ENCODE data around the gene TRAPPC6A.

TRAPPC6A gene, protein sequence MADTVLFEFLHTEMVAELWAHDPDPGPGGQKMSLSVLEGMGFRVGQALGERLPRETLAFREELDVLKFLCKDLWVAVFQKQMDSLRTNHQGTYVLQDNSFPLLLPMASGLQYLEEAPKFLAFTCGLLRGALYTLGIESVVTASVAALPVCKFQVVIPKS

DNA sequence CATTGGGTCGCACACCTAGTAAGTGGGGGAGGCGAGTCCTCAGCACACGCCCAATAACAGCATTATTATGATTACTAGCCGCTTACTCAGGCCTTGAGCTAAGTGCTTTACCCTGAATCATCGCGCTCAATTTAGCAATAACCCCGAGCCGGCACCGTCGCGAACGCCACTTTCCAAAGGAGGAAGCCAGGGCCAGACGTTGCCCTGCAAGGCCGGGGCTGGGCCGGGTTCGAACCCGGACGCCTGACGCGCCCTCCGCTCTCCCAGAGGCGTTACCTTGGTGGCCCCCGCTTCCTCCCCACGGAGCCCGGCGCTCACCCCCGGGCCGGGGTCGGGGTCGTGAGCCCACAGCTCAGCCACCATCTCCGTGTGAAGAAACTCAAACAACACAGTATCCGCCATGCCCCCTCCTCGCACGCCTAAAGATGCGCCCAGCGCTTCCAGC lies at the start of gene TRAPPC6A:
TRAPPC6A (minus strand) TSS at position 421 of the 445 bp plus-strand sequence; CDS start at position 402, 19 bp downstream.
- FAIRE-seq: no peak

DNA sequence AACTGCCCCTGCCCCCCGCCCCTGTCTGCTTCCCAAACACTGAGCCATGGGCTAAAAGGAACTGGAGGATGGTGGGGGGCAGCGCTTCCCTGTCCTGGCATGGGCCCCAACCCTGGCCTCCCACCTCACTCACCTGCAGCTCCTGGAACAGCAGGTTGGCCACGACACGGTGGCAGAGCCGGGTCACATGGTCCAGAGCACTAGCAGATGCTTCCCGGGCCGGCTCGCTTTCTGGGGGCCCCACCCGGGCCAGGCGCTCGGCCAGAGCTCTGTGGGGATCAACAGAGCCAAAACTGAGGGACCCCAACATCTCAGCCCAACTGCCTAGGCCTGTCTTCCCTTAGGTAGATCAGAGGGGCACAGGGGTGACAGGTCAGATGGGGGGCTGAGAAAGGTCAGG lies 46.6 kb upstream of the TRAPPC6A start:
- no peak for FAIRE-seq

DNA sequence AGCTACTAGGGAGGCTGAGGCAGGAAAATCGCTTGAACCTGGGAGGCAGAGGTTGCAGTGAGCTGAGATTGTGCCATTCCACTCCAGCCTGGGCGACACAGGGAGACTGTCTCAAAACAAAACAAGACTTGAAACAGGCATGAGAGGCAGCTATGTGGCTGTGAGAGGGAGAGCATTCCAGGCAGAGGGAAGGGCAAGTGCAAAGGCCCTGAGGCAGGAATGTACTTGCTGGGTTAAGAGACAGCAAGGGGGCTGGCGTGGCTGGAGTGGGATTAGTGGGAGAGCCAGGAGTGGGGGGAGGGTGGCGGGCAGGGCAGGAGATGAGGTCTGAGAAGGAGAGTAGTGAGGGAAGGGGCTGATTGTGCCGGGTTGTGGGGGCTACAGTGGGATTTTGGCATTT lies 45.8 kb upstream of the TRAPPC6A start:
- no peak for FAIRE-seq

DNA sequence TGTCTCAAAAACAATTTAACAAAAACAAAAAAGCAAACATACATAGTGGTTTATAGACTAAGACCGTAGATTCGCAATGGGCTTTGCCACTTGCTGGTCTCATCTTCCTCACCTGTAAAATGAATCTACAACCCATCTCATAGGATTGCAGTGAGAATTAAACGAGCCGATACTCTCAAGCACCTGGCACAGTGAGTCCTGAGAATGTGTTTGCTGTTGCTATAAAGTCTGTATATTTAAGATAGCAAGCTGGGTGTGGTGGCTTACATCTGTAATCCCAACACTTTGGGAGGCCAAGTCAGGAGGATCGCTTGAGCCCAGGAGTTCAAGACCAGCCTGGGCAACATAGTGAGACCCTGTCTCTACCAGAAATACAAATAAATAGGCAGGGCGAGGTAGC lies 44.7 kb upstream of the TRAPPC6A start:
- no peak for FAIRE-seq

DNA sequence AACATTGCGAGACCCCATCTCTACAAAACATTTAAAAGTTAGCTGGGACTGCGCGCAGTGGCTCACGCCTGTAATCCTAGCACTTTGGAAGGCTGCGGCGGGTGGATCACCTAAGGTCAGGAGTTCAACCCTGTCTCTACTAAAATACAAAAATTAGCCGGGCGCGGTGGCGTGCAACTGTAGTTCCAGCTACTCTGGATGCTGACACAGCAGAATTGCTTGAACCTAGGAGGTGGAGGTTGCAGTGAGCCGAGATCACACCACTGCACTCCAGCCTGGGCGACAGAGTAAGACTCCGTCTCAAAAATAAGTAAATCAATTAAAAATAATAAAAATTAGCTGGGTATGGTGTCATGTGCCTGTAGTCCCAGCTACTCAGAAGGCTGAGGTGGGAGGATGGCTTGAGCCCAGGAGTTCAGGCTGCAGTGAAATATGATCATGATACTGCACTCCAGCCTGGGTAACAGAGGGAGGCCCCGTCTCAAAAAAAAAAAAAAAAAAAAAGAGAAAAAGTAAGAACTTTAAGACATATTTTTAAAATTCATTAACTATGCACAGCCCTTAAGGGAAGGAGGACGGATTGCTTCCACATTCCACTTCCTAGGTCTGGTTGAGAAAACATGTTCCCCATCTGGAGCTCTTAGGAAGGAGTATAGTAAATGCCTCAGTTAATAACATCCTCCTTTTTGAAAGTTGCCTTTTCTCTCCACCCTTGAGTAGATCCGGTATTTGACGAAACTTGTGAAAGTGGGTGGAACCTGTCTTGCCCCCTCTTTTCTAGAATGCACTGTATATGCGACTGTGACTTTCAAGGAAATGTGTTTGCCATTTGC lies 41.1 kb upstream of the TRAPPC6A start:
- FAIRE-seq: no peak

DNA sequence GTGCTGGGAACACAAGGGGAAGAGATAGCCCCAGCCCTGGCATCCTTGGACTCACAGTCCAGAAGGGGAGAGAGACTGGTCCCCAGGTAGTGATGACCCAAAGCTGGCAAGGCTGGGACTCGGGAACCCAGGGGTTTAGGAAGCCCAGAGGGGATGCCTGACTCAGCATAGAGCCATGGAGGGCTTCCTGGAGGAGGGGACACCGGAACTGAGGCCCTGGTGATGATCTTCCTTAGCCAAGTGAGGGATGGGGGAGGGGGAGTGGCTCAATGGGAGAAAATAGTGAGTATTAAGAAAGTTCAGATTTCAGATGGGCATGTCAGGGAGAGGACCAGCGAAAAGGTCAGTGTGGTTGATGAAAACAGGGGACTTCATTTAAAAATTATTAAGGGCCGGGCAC lies 40.4 kb upstream of the TRAPPC6A start:
- FAIRE-seq: no peak

DNA sequence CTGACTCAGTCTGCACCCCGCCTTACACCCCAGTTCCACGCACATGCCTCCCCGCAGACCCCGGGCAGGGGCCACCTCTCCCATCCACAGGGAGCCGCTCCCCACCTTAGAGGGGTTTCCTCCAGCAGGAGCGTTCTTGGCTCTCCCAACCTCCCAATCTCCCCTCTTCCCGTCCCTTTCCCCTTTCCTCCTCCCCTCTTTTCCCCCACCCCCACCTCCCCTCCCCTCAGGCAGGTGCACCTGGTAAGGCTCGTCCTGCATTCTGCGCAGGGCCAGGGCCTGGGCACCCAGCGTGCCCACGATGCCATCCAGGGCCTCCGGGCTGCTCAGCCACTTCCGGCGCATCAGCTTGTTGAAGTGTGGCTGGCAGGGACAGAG lies 39.9 kb upstream of the TRAPPC6A start:
- FAIRE-seq: no peak

DNA sequence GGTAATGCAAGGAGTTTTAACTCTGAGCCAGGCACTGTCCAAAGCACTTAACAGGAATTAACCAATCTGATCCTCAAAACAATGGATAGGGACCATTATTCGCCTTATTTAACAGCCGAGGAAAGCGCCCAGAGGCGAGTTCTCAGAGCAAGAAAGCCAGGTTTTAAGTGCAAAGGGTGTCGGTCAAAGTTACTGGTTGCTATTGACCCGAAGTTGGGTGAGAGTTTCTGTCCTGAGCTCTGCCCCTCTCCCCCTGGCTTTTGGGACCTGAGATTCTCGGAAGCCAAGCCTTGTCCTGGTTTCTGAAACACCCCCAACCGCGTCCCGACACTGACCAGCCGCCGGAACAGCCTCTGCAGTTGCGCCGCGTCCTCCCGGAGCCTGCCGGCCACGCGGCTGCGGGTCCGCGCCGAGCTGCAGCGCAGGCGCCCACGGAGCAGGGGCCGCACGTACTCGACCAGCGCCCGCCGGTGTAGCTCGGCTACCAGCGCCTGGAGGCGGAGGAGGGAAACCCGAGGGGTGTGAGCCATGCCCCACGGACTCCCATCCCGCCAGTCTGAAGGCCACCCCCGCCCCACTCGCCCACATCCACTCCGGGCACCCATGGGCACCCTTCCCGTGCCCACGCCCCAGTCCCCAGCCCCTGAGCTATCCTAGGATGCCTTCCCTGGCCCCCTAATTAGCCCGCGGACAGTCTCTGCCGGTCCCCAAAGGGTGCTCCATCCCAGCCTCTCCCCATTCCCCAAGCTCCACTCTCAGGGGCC lies 39.3 kb upstream of the TRAPPC6A start:
- FAIRE-seq: no peak

DNA sequence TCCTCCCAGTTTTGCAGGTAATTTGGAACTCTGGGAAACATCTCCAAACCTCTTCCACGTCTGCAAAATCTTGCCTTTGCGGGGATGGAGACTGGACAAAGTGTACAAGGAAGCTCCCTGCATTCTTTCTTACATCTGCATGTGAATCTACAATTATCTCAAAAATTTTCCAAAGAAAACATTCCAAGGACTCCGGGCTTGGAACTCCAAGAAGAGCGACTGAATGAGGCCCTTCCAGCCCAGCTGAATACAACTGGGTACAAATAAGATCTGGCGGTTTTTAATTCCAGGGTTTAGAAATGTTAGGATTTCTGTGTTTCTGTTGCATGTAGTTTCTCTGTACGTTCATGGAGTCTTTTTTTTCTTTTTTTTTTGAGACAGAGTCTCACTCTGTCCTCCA lies 38.6 kb upstream of the TRAPPC6A start:
- no peak for FAIRE-seq

DNA sequence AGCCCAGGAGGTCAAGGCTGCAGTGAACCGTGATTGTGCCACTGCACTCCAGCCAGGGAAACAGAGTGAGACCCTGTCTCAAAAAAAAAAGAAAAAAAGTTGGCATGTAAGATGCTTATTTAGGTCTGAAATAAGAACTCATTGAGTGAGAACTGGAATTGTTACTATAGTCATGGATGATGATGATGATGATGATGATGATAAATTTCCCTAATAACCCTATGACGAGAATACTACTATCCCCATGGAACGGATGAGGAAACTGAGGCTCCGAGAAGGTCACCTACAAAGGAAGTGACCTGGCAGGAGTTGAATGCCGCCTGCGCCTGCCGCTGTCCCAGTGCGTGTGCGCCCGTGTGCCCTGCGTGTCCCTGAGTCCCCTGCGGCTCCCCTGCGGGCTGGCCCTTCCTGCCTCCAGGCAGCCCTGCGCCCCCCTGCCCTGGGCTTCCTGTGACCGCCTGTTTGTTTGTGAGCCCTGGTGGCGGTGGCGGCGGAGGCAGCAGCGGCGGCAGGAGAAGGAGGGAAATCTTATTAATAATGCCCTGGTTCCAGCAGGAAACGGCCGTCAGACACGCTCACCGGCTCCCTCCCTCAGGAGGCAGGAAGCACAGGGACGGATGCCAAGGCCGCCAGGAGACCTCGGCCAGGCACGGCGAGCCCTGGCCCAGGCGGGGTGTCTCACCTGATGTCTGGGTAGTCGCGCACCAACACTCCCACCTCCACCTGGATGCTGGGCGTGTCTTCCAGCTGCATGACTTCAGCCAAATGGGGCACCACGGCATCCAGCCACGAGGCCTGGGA lies 37.6 kb upstream of the TRAPPC6A start:
- no peak for FAIRE-seq

DNA sequence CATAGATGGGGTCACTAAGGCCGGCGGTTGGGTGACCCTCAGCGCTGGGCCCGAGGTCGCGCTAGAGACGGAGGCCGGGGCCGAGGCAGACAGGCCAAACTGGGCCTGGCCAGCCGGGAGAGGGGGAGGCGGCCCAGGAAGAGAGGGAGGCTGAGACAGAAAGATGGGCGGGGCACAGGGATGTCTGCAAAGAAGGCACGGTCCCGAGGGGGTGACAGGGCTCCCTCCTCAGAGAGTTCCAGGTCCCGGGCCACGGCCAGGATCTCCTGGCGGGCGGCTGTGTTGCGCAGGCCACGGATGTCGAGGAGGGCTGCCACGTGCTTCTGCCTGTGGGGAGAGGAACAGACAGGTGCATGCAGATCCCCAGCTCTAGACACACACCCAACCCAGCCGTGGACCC lies 35.0 kb upstream of the TRAPPC6A start:
- no peak for FAIRE-seq

DNA sequence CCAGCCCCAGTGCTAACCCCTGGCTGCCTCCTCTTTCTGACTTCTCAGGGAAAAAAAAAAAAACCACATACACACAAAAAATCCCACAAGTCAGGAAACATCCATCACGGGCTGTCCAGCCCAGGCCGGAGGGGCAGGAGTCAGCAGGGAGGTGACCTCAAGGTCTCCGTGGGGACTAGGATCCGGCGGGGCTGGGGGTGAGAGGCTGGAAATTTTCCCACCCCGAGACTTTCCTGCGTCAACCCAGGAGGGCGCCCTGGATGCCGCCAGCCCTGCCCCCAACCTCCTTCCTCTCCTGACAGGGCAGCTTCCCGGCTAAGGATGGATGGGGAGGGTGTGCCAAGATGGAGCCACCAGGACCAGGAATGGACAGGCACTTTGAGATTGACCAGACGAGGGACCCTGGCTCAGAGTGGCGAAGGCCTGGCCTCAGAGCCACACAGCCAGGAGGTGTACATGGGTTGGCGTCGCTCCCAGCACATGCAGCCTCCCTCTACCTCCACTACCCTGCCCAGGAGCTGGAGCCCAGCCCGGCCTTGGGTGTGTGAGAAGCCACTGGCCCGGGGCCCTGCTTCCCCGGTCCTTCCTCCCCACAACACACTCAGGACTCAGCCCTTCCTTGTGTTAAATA lies 33.8 kb upstream of the TRAPPC6A start:
- no peak for FAIRE-seq

DNA sequence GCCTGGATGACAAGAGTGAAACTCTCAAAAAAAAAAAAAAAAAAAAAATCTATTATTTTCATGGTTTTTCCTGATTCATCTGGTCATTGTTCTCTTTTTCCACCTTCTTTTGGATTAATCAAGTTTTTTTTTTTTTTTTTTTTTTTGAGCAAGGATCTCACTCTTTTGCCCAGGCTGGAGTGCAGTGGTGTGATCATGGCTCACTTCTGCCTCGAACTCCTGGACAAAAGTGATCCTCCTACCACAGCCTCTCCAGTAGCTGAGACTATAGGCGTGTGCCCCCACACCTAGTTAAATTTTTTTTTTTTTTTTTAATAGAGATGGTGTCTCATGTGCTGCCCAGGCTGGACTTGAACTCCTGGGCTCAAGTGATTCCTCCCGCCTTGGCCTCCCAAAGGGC lies 28.3 kb upstream of the TRAPPC6A start:
- no peak for FAIRE-seq

DNA sequence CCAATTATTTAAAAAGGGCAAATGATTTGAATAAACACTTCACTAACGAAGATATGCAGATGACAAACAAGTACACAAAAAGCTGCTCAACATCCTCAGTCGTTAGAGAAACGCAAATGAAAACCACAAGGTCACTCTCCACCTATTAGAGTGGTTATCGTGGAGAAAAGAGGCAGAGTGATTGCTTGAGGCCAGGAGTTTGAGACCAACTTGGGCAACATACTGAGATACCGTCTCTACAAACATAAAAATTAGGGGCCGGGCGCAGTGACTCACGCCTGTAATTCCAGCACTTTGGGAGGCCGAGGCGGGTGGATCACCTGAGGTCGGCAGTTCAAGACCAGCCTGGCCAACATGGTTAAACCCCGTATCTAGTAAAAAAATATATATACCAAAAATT lies 27.8 kb upstream of the TRAPPC6A start:
- FAIRE-seq: no peak

DNA sequence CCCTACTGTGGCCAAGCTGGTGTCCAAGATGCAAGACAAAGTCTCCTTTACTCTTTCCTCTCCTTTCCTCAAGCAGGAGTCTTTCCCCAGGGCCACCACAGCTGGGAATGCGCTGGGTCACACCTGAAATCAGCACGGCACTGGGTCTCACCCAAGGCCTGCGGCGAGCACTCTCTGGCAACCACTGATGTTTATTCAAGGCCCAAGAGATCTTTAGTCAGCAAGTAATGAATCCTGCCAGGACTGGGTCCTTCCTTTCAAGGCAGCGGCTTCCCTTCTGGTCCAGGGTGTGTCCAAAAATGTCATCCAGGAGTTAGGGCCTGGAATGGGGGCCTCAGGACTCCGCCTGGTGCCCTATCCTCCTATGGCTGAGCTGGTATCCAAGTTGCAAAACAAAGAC lies 24.6 kb upstream of the TRAPPC6A start:
- no peak for FAIRE-seq

DNA sequence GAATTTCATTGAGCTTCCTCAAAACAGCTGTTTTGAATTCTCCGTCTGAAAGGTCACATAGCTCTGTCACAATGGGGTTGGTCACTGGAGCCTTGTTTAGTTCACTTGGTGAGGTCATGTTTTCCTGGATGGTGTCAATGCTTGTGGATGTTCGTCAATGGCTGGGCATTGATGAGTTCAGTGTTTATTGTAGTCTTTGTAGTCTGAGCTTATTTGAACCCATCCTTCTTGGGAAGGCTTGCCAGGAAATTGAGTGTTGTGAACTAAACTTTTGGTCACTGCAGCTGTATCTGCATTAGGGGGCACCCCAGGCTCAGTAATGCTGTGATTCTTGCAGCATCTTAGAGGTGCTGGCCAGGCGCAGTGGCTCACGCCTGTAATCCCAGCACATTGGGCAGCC lies 22.5 kb upstream of the TRAPPC6A start:
- no peak for FAIRE-seq

DNA sequence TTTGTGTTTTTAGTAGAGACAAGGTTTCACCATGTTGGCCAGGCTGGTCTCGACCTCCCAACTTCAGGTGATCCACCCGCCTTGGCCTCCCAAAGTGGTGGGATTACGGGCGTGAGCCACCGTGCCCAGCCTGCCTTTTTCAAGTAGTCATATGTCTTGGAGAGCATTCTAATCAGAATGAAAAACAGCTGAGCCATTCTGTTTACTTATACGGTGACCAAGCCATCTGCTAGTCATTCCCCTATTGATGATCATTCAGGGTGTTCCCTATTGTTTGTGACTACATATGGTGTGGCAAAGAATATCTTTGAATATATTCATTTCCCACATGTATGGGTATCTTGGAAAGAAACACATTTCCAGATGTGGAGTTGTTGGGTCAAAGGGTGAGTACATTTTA lies 17.7 kb upstream of the TRAPPC6A start:
- FAIRE-seq: no peak

DNA sequence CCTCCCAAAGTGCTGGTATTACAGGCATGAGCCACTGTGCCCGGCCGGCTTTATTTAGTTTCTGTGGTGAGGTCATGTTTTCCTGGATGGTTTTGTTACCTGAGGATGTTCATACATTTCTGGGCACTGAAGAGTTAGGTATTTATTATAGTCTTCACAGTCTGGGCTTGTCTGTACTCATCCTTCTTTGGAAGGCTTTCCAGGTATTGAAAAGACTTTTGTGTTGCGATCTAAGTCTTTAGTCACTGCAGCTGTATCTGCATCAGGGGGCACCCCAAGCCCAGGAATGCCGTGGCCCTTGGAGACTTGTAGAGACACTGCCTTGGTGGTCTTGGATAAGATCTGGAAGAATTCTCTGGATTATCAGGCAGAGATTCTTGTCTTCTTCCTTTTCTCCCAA lies 13.3 kb upstream of the TRAPPC6A start:
- FAIRE-seq: no peak

DNA sequence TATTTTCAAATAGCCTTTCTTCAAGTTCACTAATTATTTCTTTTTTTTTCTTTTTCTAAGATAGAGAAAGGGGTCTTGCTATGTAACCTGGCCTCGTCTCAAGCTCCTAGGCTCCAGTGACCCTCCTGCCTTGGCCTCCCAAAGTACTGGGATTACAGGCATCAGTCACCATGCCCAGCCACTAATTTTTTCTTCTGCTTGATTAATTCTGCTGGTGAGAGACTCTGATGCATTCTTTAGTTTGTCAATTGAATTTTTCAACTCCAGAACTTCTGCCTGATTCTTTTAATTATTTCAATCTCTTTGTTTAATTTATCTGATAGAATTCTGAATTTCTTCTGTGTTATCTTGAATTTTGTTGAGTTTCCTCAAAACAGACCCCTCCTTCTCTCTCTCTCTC lies 11.9 kb upstream of the TRAPPC6A start:
- no peak for FAIRE-seq

DNA sequence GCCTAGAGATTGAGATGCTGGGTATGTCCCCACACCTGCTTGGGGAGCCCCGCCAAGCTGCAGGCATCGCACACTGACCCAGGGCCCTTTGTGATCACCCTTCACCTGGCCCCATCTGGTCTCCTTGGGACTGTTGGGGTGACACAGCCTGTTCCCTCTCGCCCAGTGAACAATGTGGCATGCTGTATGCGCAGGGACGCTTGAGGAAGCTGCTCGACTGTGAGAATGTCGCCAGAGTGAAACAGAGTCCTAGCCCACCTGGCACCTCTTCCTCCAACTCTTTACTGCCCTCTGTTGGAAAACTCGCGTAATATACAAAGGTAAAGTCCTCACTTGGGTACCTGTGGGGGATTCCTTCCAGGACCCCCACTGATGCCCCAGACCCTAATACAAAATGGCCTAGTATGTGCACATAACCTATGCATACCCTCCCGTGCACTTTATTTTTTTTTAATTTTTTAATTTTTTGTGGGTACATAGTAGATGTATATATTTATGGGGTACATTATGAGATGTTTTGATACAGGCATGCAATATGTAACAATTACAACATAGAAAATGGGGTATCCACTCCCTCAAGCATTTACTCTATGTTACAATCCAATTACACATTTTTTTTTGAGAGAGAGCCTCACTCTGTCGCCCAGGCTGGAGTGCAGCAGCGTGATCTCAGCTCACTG lies 9.5 kb upstream of the TRAPPC6A start:
- no peak for FAIRE-seq

DNA sequence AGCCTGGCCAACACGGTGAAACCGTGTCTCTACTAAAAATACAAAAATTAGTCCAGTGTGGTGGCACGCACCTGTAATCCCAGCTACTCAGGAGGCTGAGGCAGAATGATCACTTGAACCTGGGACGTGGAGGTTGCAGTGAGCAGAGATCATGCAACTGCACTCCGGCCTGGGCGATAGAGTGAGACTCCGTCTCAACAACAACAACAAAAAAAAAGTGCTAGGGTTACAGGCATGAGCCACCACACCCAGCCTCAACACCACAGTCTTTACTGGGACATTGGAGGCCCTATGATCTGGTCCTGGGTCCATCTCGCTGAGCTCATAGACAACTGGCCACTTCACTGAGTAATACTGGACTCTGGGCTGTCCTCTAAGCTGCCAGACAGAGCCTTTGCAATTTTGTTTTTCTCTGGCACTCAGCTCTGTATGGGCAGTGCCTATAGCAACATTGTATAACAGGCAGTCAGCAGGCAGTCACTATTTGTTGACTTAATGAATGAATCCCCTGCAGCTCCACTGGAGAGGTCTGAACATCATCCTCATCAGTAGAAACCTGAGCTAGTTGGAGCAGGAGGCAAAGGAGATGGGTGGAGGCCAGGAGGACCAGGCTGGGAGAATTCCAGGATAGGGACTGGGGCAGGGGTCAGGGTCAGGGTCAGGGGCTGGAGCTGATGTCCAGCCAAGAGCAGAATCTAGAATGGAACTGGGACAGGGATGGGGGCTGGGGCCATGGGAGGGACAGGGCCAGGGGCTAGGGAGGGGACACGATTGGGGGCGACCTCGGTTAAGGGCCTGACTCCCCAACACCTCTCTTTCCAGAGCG lies 8.7 kb upstream of the TRAPPC6A start:
- no peak for FAIRE-seq

Measured in colon (tissue), 2 donors.